ENCODE measurements around the gene GAS2.

DNA sequence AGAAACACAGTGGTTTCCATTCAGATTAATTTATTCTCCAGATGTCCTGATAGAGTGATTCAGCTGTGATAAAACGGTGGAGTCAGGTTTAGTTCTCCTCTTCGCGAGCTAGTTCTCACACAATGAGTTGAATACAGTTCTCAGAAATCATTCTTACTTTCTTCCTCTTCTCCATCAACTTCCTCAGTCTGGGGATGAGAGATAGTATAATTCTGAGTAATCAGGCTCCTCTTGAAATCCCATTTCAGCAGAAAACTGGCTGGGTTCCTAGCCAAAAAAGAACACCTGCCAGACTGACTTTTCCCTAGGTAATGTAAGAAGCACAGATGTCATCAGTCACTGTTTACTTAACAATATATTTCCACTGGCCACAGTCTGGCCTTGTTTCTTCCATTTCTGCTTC, 86.5 kb downstream of the GAS2 start:
- TF ChIP-seq CTCF (IDR thresholded peaks at IDR 0.05; ENCODE audit: insufficient read depth, low read length, poor library complexity, severe bottlenecking) (no peak), EZH2phosphoT487 (conservative IDR thresholded peaks at IDR 0.05; ENCODE audit: low read length) (no peak)
